Activated CD4-positive, alpha-beta T cell treated with anti-CD3 and anti-CD28 coated beads for 48 hours (primary cell): ENCODE data around the gene VAV2.

Experiments
- DNase-seq: peaks from one replicate; pipeline ENCODE4 v3.0.0-alpha.2; 2020

Gene VAV2

DNA sequence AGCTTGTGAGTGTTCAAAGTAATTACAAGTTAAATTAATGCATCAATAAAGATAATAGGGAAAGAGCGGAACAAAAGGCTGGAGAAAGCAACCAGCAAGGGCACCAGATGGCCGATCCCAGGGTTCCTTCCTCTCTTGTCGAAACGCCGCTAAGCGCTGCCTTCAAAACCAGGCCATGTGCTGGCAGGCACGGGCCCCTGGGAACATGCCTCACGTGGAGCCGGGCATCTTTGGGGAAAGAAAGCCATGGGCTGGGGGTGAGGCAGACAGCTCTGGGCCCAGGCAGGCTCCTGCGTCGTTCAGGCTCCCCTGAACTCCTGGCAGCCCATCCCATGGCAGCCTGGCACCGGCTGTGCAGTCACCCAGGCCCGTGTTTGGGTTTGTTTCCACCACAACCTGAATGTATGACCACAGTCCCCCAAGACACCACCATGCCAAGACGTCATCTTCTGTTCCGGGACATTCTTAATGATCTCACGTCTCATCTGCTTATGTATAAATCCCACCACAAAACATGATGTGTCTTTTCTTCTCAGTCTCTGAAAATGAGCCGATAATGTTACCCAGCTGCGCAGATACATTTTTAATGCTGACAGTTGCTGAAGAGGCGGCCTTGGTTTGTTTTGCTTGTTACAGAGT is 143.5 kb downstream of the VAV2 start:
- no peak for DNase-seq

GRCh38 chr9:133846483-133847090 is 145.5 kb downstream of the VAV2 start:
- no peak for DNase-seq

- DNase-seq: no peak
These were observed 146.7 kb downstream of the VAV2 start for GRCh38 chr9:133845440-133845839.

DNA sequence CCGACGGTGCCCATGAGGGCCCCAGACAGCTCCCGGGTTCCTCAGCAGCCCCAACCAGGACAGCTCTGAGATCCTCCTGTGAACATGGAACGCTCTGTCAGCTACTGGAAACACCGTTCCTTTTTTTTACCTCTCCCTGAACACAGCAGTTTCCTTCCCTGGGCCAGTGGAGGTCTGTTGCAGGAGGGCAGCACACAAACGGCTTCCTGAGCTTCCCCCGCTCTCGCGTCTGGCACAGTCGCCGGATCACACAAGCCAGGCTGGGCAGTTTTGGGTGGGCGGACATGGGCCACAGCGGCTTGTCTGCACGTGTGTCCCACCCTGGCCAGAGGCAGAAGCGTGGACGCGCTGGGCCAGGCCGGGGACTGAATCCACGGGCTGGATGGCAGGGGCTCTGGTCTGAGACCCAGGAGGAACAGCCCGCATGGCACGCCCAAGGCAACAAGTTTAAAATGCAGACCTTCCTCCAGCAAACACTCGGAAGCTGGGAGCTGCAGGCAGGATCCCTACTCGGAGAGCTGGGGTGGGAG is 147.2 kb downstream of the VAV2 start:
- DNase-seq: no peak

- no peak for DNase-seq
These were observed 147.7 kb downstream of the VAV2 start for GRCh38 chr9:133844398-133844784.

DNA sequence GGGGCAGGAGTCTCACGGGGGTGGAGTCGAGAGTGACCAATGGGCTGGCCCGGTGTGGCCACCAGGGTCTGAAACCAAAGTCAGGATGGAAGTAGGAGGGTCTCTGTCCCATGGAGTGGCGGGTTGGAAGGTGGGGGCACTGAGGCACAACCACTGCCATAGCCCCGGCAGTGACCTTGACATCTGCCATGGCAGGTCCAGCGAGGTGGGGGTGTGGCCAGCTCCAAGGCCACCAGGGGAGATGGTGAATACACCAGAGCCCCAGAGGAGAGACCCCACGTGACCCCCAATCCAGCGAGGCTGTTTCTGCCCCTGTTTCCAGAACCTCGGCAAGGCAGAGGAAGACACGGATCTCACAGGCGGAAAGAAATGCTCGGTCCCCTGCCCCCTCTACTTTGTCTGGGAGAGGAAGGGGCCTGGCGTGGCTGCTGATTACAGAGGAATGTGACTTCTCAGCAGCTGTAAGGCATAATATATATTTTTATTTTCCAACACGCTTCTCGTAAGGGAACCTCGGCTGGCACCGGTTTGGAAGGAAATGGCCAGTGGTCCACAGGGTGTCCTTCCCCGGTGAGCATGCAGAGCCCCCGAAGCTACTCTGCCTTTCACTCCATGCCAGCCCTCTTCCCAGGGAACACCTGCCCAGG is 148.2 kb downstream of the VAV2 start:
- no peak for DNase-seq

- no peak for DNase-seq
These were observed 148.9 kb downstream of the VAV2 start for GRCh38 chr9:133843250-133843649.

DNA sequence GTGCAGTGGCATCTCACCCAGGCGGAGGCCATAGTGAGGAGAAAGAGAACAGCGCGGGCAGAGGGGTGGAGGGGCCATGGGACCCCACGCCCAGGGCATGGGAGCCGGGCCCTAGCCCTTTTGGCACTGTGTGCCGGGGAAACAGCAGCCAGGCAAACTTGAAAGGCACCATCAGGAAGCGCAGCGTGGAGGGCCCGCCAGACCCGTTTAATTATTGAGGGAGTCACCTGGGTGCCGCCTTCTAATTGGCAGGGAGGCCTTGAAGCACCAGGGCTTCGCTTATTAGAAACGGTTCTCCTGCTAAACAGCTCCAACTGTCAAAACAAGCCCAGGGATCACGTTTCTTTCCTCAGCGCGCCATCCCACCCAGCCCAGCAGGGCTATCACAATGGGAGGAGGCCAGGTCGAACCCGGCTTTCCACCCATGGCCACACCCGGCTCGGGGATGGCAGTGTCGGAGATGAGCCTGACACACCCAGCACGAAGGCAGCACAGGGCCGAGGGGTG is 149.3 kb downstream of the VAV2 start:
- DNase-seq: no peak

- DNase-seq: no peak
These were observed 149.9 kb downstream of the VAV2 start for GRCh38 chr9:133842174-133842573.

GRCh38 chr9:133841167-133841812 is 150.8 kb downstream of the VAV2 start:
- no peak for DNase-seq

- no peak for DNase-seq
These were observed 152.2 kb downstream of the VAV2 start for GRCh38 chr9:133839822-133840329.

DNA sequence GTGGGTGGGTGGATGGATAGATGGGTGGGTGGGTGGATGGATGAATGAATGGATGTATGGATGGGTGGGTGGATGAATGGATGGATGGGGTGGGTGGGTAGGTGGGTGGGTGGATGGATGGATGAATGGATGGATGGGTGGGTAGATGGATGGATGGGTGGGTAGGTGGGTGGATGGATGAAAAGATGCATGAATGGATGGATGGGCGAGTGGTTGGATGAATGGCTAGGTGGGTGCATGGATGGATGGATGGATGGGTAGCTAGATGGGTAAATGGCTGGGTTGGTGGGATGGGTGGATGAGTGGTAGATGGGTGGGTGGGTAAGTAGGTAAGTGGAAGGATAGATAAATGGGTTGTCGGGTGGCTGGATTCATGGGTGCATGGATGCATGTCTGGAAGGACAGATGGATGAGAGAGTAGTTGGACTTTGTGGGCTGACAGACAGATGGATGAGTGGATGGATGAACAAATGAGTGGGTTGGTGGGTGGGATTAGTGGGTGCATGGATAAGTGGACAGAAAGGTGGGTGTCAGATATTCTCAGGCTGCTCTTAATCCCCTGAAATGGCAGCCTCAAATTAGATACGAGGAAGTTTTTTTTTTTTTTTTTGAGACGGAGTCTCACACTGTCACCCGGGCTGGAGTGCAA is 153.1 kb downstream of the VAV2 start:
- DNase-seq: no peak

DNA sequence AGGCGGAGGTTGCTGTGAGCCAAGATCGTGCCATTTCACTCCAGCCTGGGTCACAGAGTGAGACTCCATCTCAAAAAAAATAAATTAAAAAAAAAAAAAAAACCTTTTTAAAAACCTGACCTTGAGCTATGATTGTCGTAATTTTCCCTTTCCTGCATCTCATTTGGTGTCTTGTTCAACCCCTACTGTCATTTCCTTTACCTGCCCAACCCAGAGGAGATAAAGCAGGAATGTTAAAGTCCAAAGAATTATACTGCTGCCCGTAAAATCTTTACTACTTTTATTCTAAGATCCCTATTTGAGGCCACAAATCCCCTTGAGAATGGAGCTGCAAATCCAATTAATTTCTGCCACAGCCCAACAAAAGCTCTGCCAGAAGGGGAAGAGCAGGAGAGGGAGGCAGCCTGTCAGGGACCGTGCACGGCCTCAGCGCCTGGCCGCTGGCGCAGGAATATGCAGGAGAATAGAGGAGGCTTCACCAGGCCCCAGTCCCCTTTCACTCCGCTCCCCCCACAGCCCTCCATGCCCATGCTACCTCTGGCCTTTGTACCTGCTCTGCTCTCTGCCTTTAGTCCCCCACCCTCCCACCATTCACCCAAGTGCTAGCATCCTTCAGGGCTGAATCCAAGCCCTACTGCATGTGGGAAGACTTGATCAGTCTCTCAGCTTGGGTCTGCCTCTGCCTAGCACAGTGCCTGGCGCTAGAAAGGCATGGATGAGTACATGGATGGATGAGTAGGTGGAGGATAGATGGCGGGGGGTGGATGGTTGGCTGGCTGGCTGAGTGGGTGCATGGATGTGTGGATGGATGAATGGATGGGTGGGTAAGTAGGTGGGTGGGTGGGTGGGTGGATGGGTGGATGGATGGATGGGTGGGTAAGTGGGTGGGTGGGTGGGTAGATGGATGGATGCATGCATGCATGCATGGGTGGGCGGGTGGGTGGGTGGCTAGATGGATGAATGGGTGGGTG is 154.2 kb downstream of the VAV2 start:
- DNase-seq: no peak

DNA sequence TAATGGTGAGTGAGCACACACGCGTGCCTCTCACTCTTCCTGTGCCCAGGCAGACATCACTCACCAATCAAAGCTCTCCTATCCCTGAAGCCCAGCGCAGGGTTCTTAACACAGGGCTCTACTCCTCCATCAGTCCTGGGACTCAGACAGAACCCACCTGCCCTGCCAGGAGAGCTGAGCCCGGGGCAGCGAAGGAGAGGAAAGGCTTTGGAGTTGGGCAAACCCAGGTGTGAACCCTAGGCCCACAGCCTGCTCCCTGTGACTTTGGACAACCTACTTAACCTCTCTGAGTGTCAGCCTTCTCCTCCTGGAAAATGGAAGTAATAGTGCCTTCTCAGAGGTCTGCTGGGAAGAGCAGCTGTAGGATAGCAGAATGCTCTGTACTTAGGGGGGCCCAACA is 155.3 kb downstream of the VAV2 start:
- no peak for DNase-seq

DNA sequence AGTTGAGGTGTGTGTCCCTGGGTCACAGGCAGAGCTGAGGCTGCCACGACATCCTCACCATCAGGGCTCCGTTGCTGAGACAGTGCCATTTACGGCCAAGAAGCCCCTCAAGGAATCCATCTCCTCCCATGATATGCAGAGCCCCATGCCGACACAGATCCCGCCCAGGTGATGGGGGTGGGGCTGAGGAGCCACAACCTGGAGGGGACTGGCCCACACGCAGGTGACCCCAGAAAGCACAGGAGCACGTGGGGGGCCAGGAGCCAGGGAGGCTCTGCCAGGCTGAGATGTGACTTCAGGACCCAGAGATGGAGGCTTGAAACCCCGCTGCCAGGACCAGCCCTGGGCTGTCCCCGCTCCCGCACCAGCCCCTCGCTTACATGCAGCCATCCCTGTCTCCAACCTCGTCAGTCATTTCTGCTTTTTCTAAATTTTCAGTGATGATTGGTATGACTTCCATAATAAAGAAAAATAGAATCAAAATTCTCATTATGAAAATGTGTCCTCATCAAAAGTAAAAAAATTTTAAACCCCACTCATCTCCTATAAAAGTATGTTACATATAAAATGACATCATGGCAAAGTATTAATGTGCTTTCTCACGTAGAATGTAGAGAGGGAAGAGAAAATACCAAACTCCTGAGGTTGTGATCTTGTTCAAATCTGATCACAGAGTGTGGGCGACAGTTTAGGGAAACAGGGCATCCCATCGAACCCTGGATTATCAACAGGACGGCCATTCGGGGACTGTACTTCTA is 155.9 kb downstream of the VAV2 start:
- no peak for DNase-seq

- no peak for DNase-seq
These were observed 156.7 kb downstream of the VAV2 start for GRCh38 chr9:133835262-133835901.

DNA sequence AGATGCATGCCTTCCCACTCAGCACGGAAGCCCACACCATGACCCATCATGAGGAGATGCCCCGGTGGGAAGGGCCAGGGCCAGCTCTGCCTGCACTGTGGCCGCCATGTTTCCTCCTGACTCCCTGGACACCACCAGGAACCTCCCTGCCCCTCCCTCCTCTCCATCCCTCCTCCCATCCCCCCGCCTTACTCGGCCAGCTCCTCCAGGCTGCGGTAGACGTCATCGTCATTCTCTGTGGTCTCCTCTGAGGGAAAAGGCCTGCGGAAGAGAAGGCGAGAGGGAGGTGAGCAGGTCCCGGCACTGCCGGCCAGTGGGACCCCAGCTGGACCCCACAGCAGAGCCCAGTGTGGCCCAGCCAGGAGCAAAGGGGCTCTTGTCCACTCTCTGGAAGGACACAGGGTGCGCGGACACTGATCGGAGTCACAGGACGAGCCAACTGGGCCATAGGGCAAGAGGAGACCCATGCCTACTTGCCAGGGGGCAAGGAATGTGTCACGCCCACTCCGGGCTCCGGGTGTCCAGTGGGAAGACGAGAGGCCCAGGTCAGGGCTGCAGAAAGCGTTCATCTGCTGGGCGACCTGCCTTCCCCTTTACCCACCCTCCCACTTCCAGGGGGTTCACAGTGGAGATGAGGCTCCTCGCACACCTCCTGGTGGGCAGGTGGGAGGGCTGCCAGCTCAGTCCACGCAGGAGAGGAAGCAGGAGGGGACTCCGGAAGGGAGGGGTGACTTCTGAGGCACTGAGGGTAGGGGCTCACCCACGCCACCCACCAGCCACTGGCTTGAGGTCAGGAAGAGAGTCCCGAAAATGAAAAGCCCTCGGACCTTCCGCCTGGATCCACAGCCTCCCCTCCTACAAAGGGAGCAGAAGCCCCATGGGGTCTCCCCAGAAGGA is 157.8 kb downstream of the VAV2 start:
- no peak for DNase-seq

DNA sequence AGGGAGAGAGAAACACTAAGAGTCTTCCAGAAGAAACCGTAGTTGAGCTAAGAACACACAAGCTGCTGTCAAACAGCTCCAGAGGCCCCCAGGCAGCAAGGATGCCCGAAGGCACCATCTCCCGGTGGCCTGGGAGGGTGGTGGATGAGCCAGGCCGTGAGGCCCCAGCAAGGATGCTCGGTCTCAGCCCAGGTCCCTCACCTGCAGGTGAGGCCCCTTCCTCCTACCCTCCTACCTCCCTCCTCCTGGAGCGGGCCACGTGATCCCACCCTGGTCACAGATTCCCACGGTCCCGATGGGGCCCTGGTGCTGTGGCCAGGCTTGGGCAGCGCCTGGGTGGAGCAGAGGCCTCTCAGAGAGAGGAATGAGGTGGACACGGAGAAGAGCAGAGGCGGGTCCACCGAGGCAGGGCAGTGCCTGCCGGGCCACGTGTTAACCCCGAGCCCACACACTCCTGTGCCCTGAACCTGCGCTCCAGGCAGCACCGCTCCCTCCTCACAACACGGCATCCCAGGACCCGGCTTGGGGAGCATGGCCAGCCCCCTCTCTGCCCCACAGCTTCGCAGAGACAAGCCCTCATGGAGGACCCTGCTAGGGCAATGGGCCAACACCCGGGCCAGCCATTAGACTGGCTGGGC is 158.6 kb downstream of the VAV2 start:
- DNase-seq: no peak

GRCh38 chr9:133832877-133833276 is 159.2 kb downstream of the VAV2 start:
- DNase-seq: no peak
